Lower leg skin (tissue), 4 donors: ENCODE measurements around the gene TTC4. TPM values are rescaled to one million over a fixed set of nuclear protein-coding genes. Genes with fewer than 3 reads are reported as not detected.

Source experiments
- DNase-seq, 2 donors: peaks; one replicate each; pipeline ENCODE4 v3.0.0-alpha.2; 2019; ENCODE audit warnings: low spot score in 2 of 2
- H3K4me3 ChIP-seq: fragments of 200-600 bp; sonication (generic); 2 replicates; pipeline ENCODE4 v1.5.1; 2017; ENCODE audit warnings: mild to moderate bottlenecking, low read depth; ENCODE audit not compliant: poor library complexity, severe bottlenecking
- POLR2A ChIP-seq, 2 donors: fragments of 450-650 bp; IDR thresholded peaks; one replicate each; pipeline ENCODE4 v1.6.1; 2016 to 2017; ENCODE audit warnings: antibody characterized with exemption in 2 of 2, mild to moderate bottlenecking in 1 of 2, moderate library complexity in 1 of 2
- WGBS, 2 donors: methylation state at CpG; one replicate each; pipeline ENCODE4 v1.1.5; 2018; 5-methylcytosine and 5-hydroxymethylcytosine counted together
- intact Hi-C: fragments of 100-400 bp; cut with DNase I; formaldehyde crosslinking; loops from one replicate; pipeline ENCODE4 v1.15.0; 2023; ENCODE audit warnings: low total_unique reads
- total RNA-seq, 4 donors: library from RNA; depleted of rRNA; stranded (reverse); fragments of >200 nt; gene quantifications; one replicate each; pipeline ENCODE4 v1.1.0, GENCODE V29; 2016
- TF ChIP-seq, protein P1 (sequence below), 3 donors: fragments of 450-650 bp; IDR thresholded peaks; one replicate each; pipeline ENCODE4 v1.5.1; 2016; ENCODE audit warnings: antibody characterized with exemption in 3 of 3, mild to moderate bottlenecking in 3 of 3, moderate library complexity in 2 of 3

TTC4 gene
- total RNA-seq, 4 donors from 2014 or later, result 15.7 to 21.2 (median 18.3) TPM

DNA sequence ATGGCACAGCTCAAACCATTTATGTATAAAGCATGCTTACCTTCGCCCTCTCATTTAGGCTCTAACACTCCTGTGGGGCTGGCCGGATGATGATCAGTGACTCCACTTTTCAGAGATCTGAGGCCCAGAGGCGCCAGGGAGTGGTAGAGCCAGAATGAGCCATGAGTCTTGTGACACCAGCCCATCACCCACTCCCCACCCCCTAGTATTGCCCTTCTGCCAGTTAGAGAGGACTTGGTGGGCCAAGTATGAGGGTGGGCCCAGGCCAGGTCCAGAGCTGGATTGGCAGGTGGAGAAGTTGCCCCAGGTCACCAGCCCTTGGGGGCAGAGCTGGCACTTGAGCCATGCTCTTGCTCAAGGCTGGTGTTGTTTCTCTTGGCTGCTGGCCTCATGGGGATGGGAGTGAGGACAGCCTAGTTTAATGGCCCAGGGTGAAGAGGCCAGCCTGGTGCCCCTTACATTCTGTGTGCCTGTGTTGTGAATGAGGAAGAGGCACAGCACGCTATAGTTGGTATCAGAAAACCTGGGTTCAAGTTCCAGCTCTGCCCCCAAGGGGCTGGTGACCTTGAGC, 30.2 kb upstream of the TTC4 start:
- H3K4me3 ChIP-seq, result no peak overlapping the region
- WGBS, 2 donors, result 92 to 93% methylated on average over 4 of the region's 4 CpGs
- intact Hi-C loops, result no loop called here
- DNase-seq, result no peak
- TF ChIP-seq POLR2A (IDR thresholded peaks at IDR 0.05), result no peak
- TF ChIP-seq, protein P1, sequence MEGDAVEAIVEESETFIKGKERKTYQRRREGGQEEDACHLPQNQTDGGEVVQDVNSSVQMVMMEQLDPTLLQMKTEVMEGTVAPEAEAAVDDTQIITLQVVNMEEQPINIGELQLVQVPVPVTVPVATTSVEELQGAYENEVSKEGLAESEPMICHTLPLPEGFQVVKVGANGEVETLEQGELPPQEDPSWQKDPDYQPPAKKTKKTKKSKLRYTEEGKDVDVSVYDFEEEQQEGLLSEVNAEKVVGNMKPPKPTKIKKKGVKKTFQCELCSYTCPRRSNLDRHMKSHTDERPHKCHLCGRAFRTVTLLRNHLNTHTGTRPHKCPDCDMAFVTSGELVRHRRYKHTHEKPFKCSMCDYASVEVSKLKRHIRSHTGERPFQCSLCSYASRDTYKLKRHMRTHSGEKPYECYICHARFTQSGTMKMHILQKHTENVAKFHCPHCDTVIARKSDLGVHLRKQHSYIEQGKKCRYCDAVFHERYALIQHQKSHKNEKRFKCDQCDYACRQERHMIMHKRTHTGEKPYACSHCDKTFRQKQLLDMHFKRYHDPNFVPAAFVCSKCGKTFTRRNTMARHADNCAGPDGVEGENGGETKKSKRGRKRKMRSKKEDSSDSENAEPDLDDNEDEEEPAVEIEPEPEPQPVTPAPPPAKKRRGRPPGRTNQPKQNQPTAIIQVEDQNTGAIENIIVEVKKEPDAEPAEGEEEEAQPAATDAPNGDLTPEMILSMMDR (IDR thresholded peaks at IDR 0.05), result no peak

DNA sequence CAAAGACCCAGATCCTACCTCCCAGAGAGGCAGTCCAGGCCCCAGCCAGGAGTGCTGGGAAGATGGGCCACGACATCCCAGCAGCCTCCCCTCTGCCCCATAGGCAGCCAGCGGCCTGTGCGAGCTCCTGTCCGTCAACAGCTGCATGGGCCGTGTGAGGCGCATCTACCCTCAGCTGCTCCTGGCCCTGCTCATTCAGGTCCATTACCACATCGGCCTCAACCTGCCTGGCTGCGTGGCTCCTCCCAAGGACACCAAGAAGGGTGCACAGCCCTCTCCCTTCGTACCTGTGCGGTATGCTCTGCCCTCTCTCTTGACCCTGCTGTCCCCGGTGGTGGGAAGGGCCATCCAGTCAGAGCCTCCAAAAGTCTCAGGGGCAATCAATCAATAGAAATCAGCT, 29.5 kb upstream of the TTC4 start:
- intact Hi-C loops, result no loop called here
- TF ChIP-seq, protein P1 (IDR thresholded peaks at IDR 0.05), result no peak
- TF ChIP-seq POLR2A (IDR thresholded peaks at IDR 0.05), result no peak
- DNase-seq, result no peak
- H3K4me3 ChIP-seq, result no peak overlapping the region
- 87 to 96% methylated on average over 6 to 11 of the region's 11 CpGs for WGBS, 2 donors

DNA sequence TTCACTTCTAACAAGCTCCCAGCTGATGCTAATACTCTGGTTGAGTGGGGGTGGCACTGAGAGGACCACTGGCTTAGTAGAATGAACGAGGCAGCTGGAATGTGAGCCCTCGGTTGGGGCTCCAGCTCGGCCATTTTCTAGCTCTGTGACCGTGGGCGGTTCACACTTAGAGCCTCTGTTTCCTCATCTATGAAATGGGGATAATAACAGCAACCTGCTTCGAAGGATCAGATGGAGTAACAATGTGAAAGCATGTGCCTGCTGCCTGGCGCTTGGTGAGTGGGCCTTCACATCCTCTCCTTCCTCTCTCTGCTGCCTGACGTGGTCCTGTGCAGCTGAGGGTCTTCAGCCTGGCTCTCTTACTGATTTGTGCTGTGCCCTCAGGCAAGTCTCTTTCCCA, 20.9 kb upstream of the TTC4 start:
- intact Hi-C loops, result no loop called here
- TF ChIP-seq POLR2A (IDR thresholded peaks at IDR 0.05), result no peak
- TF ChIP-seq, protein P1 (IDR thresholded peaks at IDR 0.05), result no peak
- 88 to 91% methylated on average over 8 of the region's 8 CpGs for WGBS, 2 donors

DNA sequence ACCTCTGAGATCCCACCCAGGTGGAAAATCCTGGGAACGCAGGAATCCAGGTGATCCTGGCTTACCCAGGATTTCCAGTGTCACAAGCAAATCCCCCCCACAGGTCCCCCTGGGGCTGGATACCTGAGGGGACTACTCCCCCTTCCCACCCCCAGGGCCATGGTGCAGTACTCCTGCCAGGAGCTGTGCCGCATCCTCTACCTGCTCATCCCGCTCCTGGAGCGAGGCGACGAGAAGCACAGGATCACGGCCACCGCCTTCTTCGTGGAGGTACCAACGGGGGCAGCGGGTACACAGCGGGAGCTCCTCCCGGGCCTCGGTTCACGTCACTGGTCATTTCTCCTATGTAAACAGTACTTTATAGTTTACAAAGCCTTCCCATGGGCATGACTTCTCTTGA, 20.4 kb upstream of the TTC4 start:
- WGBS, 2 donors, result 92 to 95% methylated on average over 15 of the region's 15 CpGs
- no peak for DNase-seq
- no peak for TF ChIP-seq POLR2A (IDR thresholded peaks at IDR 0.05)
- TF ChIP-seq, protein P1 (IDR thresholded peaks at IDR 0.05), result no peak
- intact Hi-C loops, result no loop called here
- H3K4me3 ChIP-seq, result no peak overlapping the region

More for the DNA sequence above, 20.9 kb upstream of the TTC4 start:
- no peak overlapping the region for H3K4me3 ChIP-seq
- DNase-seq, result no peak

DNA sequence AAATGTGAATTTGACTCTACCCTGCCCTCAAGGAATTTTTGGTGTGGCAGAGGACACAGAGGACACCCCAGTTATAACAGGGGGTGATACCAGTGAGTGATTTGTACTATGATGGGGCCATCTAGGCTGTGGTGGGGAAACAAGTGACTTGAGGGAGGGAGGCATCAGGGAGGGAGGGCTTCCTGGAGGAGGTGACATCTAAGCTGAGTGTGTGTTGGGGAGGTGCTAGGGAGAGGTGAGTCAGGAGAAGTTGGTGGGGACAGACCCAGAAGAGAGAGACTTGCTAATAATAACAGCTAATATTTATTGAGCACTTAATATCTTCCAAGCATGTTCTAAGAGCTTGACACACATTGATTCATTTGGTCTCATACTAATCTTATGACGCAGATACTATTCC, 19.9 kb upstream of the TTC4 start:
- TF ChIP-seq, protein P1 (IDR thresholded peaks at IDR 0.05), result no peak
- TF ChIP-seq POLR2A (IDR thresholded peaks at IDR 0.05), result no peak
- intact Hi-C loops, result no loop called here
- H3K4me3 ChIP-seq, result no peak overlapping the region
- 61 to 78% methylated on average over 1 of the region's 1 CpG for WGBS, 2 donors
- DNase-seq, result no peak

- no peak for TF ChIP-seq POLR2A (IDR thresholded peaks at IDR 0.05)
- TF ChIP-seq, protein P1 (IDR thresholded peaks at IDR 0.05), result no peak
- DNase-seq, result no peak
- intact Hi-C loops, result no loop called here
- 76 to 81% methylated on average over 3 of the region's 3 CpGs for WGBS, 2 donors
- no peak overlapping the region for H3K4me3 ChIP-seq
Measured at GRCh38 chr1:54696262-54696661, 19.4 kb upstream of the TTC4 start.
